ENCODE measurements around the gene FRMPD1. TPM values are rescaled to one million over a fixed set of nuclear protein-coding genes. Genes with fewer than 3 reads are reported as not detected.
"Not testable (repeated sequence)": the region's sequence is repeated elsewhere in the genome, so short reads cannot be mapped to it uniquely, and the experiment has no call there.

FRMPD1 gene
- total RNA-seq, 1 experiment from 2014 or later, result not detected

DNA sequence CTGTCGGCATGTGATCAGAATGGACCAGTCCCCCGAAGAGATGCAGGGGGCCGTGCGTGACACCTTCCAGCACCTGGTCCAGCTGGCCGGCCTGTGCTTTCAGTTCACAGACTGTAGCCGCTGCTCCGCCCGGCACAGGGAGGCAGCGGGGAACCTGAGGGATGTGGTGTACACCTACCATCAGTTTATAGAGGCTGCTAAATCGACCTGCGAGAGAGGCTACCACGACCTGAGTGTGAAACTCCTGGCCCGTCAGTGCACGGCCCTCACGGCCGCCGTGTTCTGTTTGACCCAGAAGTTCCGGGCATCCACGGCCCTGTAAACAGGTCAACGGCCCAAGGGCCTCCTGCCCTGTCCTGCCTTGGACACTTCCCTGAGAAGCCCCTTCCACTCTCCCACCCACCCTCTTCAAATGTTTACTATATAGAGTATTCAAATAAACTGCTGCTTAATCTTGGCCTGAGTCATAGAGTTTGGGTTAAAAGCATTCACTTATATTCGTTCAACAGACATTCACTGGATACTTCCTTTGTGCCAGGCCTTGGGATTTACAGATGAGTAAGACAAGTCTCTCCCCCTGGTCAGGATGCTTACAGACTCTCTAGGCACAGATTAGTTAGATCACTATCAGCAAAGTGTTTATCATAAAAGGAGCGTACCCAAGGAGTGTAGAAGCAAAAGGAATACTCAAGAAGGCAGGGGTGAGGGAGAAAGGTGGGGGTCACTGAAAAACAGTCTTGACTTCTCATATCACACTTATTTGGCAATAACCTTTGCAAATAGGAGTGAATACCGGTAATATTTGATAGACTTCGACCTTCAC, 95.9 kb downstream of the FRMPD1 start:
- Mint-ChIP-seq H3K4me1 (ENCODE audit: low read depth, unreplicated experiment) (no peaks in the 10 kb centered on the region), H3K27me3 (ENCODE audit: unreplicated experiment) (no peaks in the 10 kb centered on the region), H3K9me3 (ENCODE audit: low read depth, unreplicated experiment) (no peaks in the 10 kb centered on the region), H3K36me3 (ENCODE audit: insufficient read depth, unreplicated experiment) (no peaks in the 10 kb centered on the region), H3K27ac (ENCODE audit: unreplicated experiment) (no peak overlapping the region), H3K4me3 (ENCODE audit: low read depth, unreplicated experiment) (no peak overlapping the region)
- intact Hi-C loops (cut with micrococcal nuclease; ENCODE audit: unreplicated experiment), result loop anchor here (10.0 kb wide), 1 partner anchor 518 kb away; no protein-coding TSS in a partner anchor
- no TSS peak for BruUV-seq (replicated peaks)
- TF ChIP-seq CTCF (IDR thresholded peaks at IDR 0.05; ENCODE audit: unreplicated experiment), result no peak
- CTCF ChIA-PET, result no interaction called here
- DNase-seq, result no peak

DNA sequence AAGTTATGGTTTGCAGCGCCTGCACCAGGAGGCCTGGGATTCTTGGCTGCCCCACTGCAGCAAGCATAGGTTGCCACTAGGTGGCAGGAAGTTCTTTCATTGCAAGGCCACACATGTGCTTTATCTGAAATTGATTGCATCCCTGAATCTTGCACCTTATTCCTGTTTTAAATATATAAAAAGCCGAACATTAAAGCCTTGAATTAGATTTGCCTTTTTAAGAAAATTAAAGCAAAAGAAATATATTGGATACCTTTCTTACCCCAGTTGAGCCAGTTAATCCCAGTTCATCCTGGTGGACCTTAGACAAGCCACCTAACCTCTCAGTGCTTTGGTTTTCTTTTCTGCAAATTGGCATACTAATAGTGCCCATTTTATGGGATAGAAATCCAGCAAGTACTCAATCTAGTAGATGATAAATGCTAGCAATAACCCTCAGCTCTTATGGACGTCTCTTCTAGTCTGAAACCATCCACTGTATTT, 96.6 kb downstream of the FRMPD1 start:
- intact Hi-C loops (cut with micrococcal nuclease; ENCODE audit: unreplicated experiment), result loop anchor here (10.0 kb wide), 1 partner anchor 517 kb away; no protein-coding TSS in a partner anchor
- CTCF ChIA-PET, result no interaction called here
- H3K27ac Mint-ChIP-seq (ENCODE audit: unreplicated experiment), result no peak overlapping the region

GRCh38 chr9:37749129-37749528, 98.4 kb downstream of the FRMPD1 start:
- peaks cover 14% of the 10 kb centered on the region for H3K36me3 Mint-ChIP-seq (ENCODE audit: insufficient read depth, unreplicated experiment)
- no peaks in the 10 kb centered on the region for H3K9me3 Mint-ChIP-seq (ENCODE audit: low read depth, unreplicated experiment)
- BruUV-seq (replicated peaks), result no TSS peak
- H3K27me3 Mint-ChIP-seq (ENCODE audit: unreplicated experiment), result no peaks in the 10 kb centered on the region
- no peak for DNase-seq
- intact Hi-C loops (cut with micrococcal nuclease; ENCODE audit: unreplicated experiment), result loop anchor here (10.0 kb wide), 1 partner anchor 516 kb away; no protein-coding TSS in a partner anchor
- H3K4me3 Mint-ChIP-seq (ENCODE audit: low read depth, unreplicated experiment), result no peak overlapping the region
- TF ChIP-seq CTCF (IDR thresholded peaks at IDR 0.05; ENCODE audit: unreplicated experiment), result no peak
- CTCF ChIA-PET, result no interaction called here
- no peaks in the 10 kb centered on the region for H3K4me1 Mint-ChIP-seq (ENCODE audit: low read depth, unreplicated experiment)
- no peak overlapping the region for H3K27ac Mint-ChIP-seq (ENCODE audit: unreplicated experiment)

More for the DNA sequence above, 96.6 kb downstream of the FRMPD1 start:
- no peaks in the 10 kb centered on the region for H3K9me3 Mint-ChIP-seq (ENCODE audit: low read depth, unreplicated experiment)
- H3K4me3 Mint-ChIP-seq (ENCODE audit: low read depth, unreplicated experiment), result no peak overlapping the region
- H3K4me1 Mint-ChIP-seq (ENCODE audit: low read depth, unreplicated experiment), result no peaks in the 10 kb centered on the region
- DNase-seq, result peak; percentile 34
- no TSS peak for BruUV-seq (replicated peaks)
- no peak for TF ChIP-seq CTCF (IDR thresholded peaks at IDR 0.05; ENCODE audit: unreplicated experiment)
- H3K36me3 Mint-ChIP-seq (ENCODE audit: insufficient read depth, unreplicated experiment), result no peaks in the 10 kb centered on the region
- H3K27me3 Mint-ChIP-seq (ENCODE audit: unreplicated experiment), result no peaks in the 10 kb centered on the region

DNA sequence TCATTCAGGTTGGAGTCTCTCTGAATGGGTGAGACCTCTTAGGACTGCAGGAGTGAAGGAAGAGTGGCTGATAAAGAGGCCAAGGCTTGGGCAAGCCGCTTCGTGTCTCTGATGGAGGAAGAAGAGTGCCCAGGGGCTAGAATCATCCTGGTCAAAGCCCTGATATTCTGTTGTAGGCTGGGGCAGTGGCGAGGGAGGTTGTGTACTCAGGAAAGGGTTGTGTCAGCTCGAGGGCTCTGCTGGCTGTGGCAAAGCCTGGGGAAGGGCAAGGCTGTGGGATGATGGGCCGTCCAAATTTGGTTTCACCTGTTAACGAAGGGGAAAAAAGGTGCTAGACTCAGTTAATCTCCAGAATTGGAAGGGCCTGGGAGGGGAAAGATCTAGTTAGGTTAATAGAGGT, 100.4 kb downstream of the FRMPD1 start:
- CTCF ChIA-PET, result no interaction called here
- H3K36me3 Mint-ChIP-seq (ENCODE audit: insufficient read depth, unreplicated experiment), result peaks cover 15% of the 10 kb centered on the region
- H3K27me3 Mint-ChIP-seq (ENCODE audit: unreplicated experiment), result no peaks in the 10 kb centered on the region
- H3K4me3 Mint-ChIP-seq (ENCODE audit: low read depth, unreplicated experiment), result no peak overlapping the region
- H3K27ac Mint-ChIP-seq (ENCODE audit: unreplicated experiment), result no peak overlapping the region
- no TSS peak for BruUV-seq (replicated peaks)
- DNase-seq, result no peak
- intact Hi-C loops (cut with micrococcal nuclease; ENCODE audit: unreplicated experiment), result no loop called here
- no peak for TF ChIP-seq CTCF (IDR thresholded peaks at IDR 0.05; ENCODE audit: unreplicated experiment)
- no peaks in the 10 kb centered on the region for H3K9me3 Mint-ChIP-seq (ENCODE audit: low read depth, unreplicated experiment)
- no peaks in the 10 kb centered on the region for H3K4me1 Mint-ChIP-seq (ENCODE audit: low read depth, unreplicated experiment)

- H3K27me3 Mint-ChIP-seq (ENCODE audit: unreplicated experiment); H3K9me3 Mint-ChIP-seq (ENCODE audit: low read depth, unreplicated experiment); H3K4me3 Mint-ChIP-seq (ENCODE audit: low read depth, unreplicated experiment); BruUV-seq (replicated peaks); H3K4me1 Mint-ChIP-seq (ENCODE audit: low read depth, unreplicated experiment); DNase-seq; CTCF ChIA-PET; H3K27ac Mint-ChIP-seq (ENCODE audit: unreplicated experiment); intact Hi-C loops (cut with micrococcal nuclease; ENCODE audit: unreplicated experiment): not testable (repeated sequence)
- H3K36me3 Mint-ChIP-seq (ENCODE audit: insufficient read depth, unreplicated experiment), result peaks cover 15% of the 10 kb centered on the region
These were observed 101.0 kb downstream of the FRMPD1 start for GRCh38 chr9:37751704-37752103.

DNA sequence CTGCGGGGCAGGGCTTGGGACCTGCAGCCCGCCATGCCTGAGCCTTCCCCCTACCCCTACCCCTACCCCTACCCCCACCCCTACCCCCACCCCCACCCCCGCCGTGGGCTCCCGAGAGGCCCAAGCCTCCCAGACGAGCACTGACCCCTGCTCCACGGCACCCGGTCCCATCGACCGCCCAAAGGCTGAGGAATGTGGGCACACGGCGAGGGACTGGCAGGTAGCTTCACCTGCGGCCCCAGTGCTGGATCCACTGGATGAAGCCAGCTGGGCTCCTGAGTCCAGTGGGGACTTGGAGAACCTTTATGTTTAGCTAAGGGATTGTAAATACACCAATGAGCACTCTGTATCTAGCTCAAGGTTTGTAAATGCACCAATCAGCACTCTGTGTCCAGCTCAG, 101.4 kb downstream of the FRMPD1 start:
- intact Hi-C loops (cut with micrococcal nuclease; ENCODE audit: unreplicated experiment); BruUV-seq (replicated peaks): not testable (repeated sequence)

More for the DNA sequence above, 101.4 kb downstream of the FRMPD1 start:
- DNase-seq; H3K9me3 Mint-ChIP-seq (ENCODE audit: low read depth, unreplicated experiment); H3K27me3 Mint-ChIP-seq (ENCODE audit: unreplicated experiment); CTCF ChIA-PET; H3K4me1 Mint-ChIP-seq (ENCODE audit: low read depth, unreplicated experiment); H3K27ac Mint-ChIP-seq (ENCODE audit: unreplicated experiment); H3K4me3 Mint-ChIP-seq (ENCODE audit: low read depth, unreplicated experiment): not testable (repeated sequence)
- H3K36me3 Mint-ChIP-seq (ENCODE audit: insufficient read depth, unreplicated experiment), result peaks cover 15% of the 10 kb centered on the region

Data from Calu3 (cell line).